Esophagus muscularis mucosa (tissue), 4 donors: ENCODE results near the gene ARPC2. TPM values are rescaled to one million over a fixed set of nuclear protein-coding genes. Genes with fewer than 3 reads are reported as not detected.

Experiments
- DNase-seq: peaks from one replicate; pipeline ENCODE4 v3.0.0-alpha.2; 2017; ENCODE audit errors: extremely low spot score
- H3K27ac ChIP-seq, 4 donors: fragments of 200-600 bp; sonication (generic); replicated peaks in 1 of 4; 1 replicate in 3 of 4; 2 replicates in 1 of 4; pipeline ENCODE4 v1.5.1; 2016 to 2019; ENCODE audit warnings: mild to moderate bottlenecking in 1 of 4
- H3K27me3 ChIP-seq, 4 donors: fragments of 200-600 bp; sonication (generic); one replicate each; pipeline versions ENCODE4 v1.5.1 to v1.6.0; 2016 to 2019
- H3K36me3 ChIP-seq, 4 donors: fragments of 200-600 bp; sonication (generic); one replicate each; pipeline ENCODE4 v1.5.1; 2016 to 2019
- H3K4me1 ChIP-seq, 4 donors: fragments of 200-600 bp; sonication (generic); one replicate each; pipeline ENCODE4 v1.5.1; 2016 to 2019
- H3K4me3 ChIP-seq, 4 donors: fragments of 200-600 bp; sonication (generic); 1 replicate in 2 of 4; 2 replicates in 2 of 4; pipeline ENCODE4 v1.5.1; 2016 to 2019; ENCODE audit warnings: mild to moderate bottlenecking in 4 of 4, moderate library complexity in 1 of 4
- H3K9me3 ChIP-seq, 4 donors: fragments of 200-600 bp; sonication (generic); 1 replicate in 3 of 4; 2 replicates in 1 of 4; pipeline ENCODE4 v1.5.1; 2016 to 2019
- EP300 ChIP-seq: sonication (generic); formaldehyde crosslinking; IDR thresholded peaks from one replicate; pipeline ENCODE4 v1.6.1; 2017; ENCODE audit warnings: antibody characterized with exemption
- POLR2A ChIP-seq: fragments of 450-650 bp; IDR thresholded peaks from one replicate; pipeline ENCODE4 v1.6.1; 2017; ENCODE audit warnings: antibody characterized with exemption, moderate library complexity, mild to moderate bottlenecking, low read depth
- POLR2AphosphoS5 ChIP-seq, 2 donors: sonication (generic); formaldehyde crosslinking; IDR thresholded peaks; one replicate each; pipeline ENCODE4 v1.6.1; 2017; ENCODE audit warnings: antibody characterized with exemption in 2 of 2
- WGBS: methylation state at CpG from one replicate; pipeline ENCODE4 v1.1.5; 2018; 5-methylcytosine and 5-hydroxymethylcytosine counted together
- intact Hi-C: fragments of 100-400 bp; cut with DNase I; formaldehyde crosslinking; loops from one replicate; pipeline ENCODE4 v1.15.1; 2023
- total RNA-seq, 4 donors: library from RNA; depleted of rRNA; stranded (reverse); fragments of >200 nt; gene quantifications; one replicate each; pipeline versions ENCODE4 v1.1.0 to v1.2.1, GENCODE V29; 2016
- TF ChIP-seq, protein P1 (sequence below), 3 experiments: fragments of 200-600 bp in 2 of 3; fragments of 450-650 bp in 1 of 3; sonication (generic) in 2 of 3; IDR thresholded peaks; one replicate each; pipeline ENCODE4 v1.5.1; 2017 to 2019; ENCODE audit warnings: antibody characterized with exemption in 3 of 3, mild to moderate bottlenecking in 2 of 3, moderate library complexity in 1 of 3

Gene ARPC2
- total RNA-seq, 4 donors from 2014 or later, result 257 to 300 (median 270) TPM

DNA sequence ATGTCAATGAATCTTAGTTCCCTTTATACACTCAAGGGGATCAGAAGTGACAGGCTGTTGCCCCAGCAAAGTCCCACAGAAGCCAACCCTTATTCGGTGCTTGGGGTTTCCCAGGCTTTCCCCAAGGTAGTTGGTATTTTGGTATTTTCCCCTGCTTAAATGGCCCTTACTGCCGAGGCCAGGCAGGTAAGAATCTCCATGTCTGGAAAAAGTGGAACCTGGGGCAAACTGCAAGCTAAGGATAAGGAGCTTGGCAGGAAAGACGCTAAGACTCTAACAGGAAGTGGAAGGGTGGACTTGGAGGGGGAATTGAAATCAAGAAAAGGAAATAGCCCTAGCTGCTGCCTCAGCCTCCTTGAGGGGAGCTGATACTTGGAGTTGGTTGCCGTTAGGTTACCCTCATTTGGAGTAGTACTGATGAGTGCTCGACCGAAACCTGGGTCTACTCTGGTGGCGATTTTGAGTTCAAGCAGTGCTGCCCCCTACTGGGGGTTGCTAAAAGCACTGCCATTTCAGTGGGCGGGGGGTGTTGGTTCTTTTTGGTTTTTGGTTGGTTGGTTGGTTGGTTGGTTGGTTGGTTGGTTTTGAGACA lies 40.5 kb downstream of the ARPC2 start:
- DNase-seq, result no peak
- intact Hi-C loops, result loop anchor here (5.0 kb wide), 1 partner anchor 70 kb away; no protein-coding TSS in a partner anchor
- H3K4me1 ChIP-seq, result peaks cover 50 to 58% (median 52%) of the 10 kb centered on the region in 4 donors
- no peaks in the 10 kb centered on the region for H3K27me3 ChIP-seq
- TF ChIP-seq POLR2AphosphoS5 (IDR thresholded peaks at IDR 0.05) (peak in 1 of 2 donors; percentile 7), POLR2A (no peak), EP300 (no peak)
- TF ChIP-seq, protein P1, sequence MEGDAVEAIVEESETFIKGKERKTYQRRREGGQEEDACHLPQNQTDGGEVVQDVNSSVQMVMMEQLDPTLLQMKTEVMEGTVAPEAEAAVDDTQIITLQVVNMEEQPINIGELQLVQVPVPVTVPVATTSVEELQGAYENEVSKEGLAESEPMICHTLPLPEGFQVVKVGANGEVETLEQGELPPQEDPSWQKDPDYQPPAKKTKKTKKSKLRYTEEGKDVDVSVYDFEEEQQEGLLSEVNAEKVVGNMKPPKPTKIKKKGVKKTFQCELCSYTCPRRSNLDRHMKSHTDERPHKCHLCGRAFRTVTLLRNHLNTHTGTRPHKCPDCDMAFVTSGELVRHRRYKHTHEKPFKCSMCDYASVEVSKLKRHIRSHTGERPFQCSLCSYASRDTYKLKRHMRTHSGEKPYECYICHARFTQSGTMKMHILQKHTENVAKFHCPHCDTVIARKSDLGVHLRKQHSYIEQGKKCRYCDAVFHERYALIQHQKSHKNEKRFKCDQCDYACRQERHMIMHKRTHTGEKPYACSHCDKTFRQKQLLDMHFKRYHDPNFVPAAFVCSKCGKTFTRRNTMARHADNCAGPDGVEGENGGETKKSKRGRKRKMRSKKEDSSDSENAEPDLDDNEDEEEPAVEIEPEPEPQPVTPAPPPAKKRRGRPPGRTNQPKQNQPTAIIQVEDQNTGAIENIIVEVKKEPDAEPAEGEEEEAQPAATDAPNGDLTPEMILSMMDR (IDR thresholded peaks at IDR 0.05), result peak; percentile 42 to 57 (median 47)
- peak overlapping the region; percentile 11 to 82 (median 26) for H3K27ac ChIP-seq
- no peaks in the 10 kb centered on the region for H3K9me3 ChIP-seq
- WGBS, result 67% methylated on average over 8 of the region's 8 CpGs
- H3K36me3 ChIP-seq, result peaks cover 22 to 48% (median 45%) of the 10 kb centered on the region in 4 donors
- no peak overlapping the region for H3K4me3 ChIP-seq

DNA sequence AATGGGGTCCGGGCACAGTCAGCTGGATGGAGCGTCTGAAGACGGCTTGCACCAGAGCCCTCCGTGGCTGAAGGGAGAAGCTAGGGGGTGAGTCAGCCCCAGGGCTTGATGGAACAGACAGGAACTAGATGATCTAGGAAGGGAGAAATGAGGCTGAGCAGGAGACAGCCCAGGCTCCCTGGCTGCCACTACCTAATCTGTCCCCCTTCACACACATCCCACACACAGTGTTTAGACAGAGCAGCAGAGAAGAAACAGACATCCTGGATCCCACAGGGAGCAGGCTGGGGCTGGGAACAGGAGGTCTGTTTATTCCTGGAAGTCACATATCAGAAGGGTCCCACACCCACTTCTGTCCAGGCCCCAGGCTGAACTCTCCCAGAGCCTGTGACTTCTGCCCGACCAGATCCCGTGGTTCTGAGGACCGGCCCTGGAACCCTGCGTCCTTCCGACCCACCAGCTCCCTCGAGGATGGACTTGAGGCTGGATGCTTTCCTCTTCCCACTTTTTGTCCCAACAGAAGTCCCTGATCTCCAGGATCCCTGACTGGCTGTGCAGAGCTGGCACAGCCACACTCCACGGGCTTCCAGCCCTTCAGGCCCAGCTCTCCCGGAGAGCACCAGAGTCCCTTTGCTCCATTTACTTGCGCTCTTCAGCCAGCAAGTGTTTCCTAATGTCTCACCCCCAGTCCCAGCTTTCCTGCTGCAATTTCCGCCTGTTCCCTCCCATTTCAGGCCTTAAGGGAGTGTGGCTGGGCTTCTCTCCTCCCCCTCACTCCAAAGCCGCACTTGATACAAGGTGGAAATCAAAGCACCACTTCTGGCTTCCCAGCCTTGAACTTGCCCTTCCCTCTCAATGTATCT lies 42.3 kb downstream of the ARPC2 start:
- H3K4me3 ChIP-seq, result peak overlapping the region in 3 of 4 donors; percentile 20 to 38 (median 26)
- peak; percentile 93 for DNase-seq
- H3K36me3 ChIP-seq, result peaks cover 14 to 48% (median 42%) of the 10 kb centered on the region in 4 donors
- H3K27me3 ChIP-seq, result no peaks in the 10 kb centered on the region
- TF ChIP-seq POLR2A (no peak), EP300 (peak; percentile 6), POLR2AphosphoS5 (IDR thresholded peaks at IDR 0.05) (peak; percentile 71 to 73)
- TF ChIP-seq, protein P1 (IDR thresholded peaks at IDR 0.05), result no peak
- intact Hi-C loops, result loop anchor here (5.0 kb wide), 1 partner anchor 72 kb away; no protein-coding TSS in a partner anchor
- peaks cover 62 to 72% (median 64%) of the 10 kb centered on the region in 4 donors for H3K4me1 ChIP-seq
- no peaks in the 10 kb centered on the region for H3K9me3 ChIP-seq
- WGBS, result 25% methylated on average over 10 of the region's 15 CpGs
- peak overlapping the region; percentile 70 to 89 (median 82) for H3K27ac ChIP-seq

DNA sequence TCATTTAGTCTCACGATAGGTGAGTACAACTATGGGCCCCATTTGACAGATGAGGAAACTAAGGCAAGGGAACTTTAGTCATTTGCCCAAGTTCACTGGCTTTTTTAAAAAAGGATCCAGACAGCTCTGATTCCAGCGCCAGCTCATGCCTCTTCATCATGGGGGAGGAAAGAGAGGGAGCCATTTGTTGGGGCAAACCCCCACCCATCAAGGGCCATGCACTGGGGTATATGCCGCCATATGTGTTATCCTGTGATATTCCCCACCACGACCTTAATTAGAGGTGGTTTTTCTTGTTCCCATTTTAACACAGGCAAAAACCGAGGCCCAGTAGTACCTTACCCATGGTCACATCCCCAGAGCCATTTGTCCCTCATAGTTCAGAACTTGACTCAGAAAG lies 43.2 kb downstream of the ARPC2 start:
- peaks cover 12 to 48% (median 42%) of the 10 kb centered on the region in 4 donors for H3K36me3 ChIP-seq
- H3K4me3 ChIP-seq, result no peak overlapping the region
- no peak for DNase-seq
- H3K27ac ChIP-seq, result peak overlapping the region; percentile 70 to 89 (median 82)
- TF ChIP-seq POLR2AphosphoS5 (IDR thresholded peaks at IDR 0.05), result no peak
- TF ChIP-seq, protein P1 (IDR thresholded peaks at IDR 0.05), result no peak
- TF ChIP-seq POLR2A, result no peak
- no peak for TF ChIP-seq EP300
- intact Hi-C loops, result loop anchor here (5.0 kb wide), 1 partner anchor 43 kb away; the partner anchor contains the start of gene ARPC2
- no peaks in the 10 kb centered on the region for H3K27me3 ChIP-seq
- WGBS, result 91% methylated on average over 5 of the region's 5 CpGs
- peaks cover 62 to 75% (median 66%) of the 10 kb centered on the region in 4 donors for H3K4me1 ChIP-seq
- no peaks in the 10 kb centered on the region for H3K9me3 ChIP-seq

DNA sequence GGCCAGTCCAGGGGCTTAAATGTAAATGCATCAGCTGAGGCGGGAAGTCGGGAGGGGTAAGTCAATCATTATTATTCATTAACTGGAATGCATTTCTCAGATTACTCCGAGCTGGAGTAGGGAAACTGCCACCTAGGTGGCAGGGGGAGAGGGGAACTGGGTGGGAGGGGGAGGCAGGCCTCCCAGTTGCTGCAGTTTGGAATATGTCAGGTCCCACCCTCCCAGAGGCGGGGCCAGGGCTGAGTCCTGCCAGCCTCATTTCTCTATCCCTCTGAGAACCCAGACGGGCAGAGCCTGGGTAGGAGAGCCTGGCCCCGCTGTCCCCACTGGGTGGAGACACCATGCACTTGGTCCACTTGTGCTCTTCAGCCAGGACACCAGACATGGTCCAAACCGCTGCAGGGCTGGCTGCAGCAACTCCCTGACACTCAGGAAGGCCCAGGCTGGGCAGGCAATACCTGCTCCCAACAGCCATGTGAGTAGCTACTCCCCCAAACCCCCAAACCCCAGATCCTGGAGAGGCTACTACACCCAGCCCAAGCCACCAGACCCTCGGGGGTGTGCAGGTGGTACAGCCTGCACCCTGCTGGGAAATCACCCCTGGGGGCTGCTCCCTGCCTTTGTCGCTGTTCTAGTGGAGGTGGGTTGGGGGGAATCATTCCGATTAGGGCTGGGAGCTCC lies 43.9 kb downstream of the ARPC2 start, which contains the start of gene GPBAR1:
TSS of gene GPBAR1 (plus strand) at position 274 of the 681 bp plus-strand sequence. CDS start 1,710 bp downstream, outside the sequence.
- H3K27me3 ChIP-seq, result no peaks in the 10 kb centered on the region
- DNase-seq, result no peak

More for the DNA sequence above, 43.9 kb downstream of the ARPC2 start, which contains the start of gene GPBAR1:
- Histone ChIP-seq H3K9me3 (no peaks in the 10 kb centered on the region), H3K4me3 (peak within 1 kb of the TSS in 1 of 4 donors; percentile 14), H3K36me3 (peaks cover 16 to 48% (median 42%) of the 10 kb centered on the region in 4 donors), H3K4me1 (peaks cover 62 to 75% (median 66%) of the 10 kb centered on the region in 4 donors), H3K27ac (peak within 1 kb of the TSS; percentile 70 to 89 (median 82))
- intact Hi-C loops, result loop anchor here (5.0 kb wide), 1 partner anchor 44 kb away; the partner anchor contains the start of gene ARPC2
- WGBS, result 66% methylated on average over 9 of the region's 10 CpGs
- TF ChIP-seq POLR2AphosphoS5 (IDR thresholded peaks at IDR 0.05) (peak in 1 of 2 donors; percentile 29), POLR2A (no peak)
